ENCODE results near the gene IGF2BP1. TPM values are rescaled to one million over a fixed set of nuclear protein-coding genes. Genes with fewer than 3 reads are reported as not detected.
"Not testable (repeated sequence)": the region's sequence is repeated elsewhere in the genome, so short reads cannot be mapped to it uniquely, and the experiment has no call there.

The IGF2BP1 gene
- total RNA-seq, 1 experiment from 2014 or later: 1.3 TPM

DNA sequence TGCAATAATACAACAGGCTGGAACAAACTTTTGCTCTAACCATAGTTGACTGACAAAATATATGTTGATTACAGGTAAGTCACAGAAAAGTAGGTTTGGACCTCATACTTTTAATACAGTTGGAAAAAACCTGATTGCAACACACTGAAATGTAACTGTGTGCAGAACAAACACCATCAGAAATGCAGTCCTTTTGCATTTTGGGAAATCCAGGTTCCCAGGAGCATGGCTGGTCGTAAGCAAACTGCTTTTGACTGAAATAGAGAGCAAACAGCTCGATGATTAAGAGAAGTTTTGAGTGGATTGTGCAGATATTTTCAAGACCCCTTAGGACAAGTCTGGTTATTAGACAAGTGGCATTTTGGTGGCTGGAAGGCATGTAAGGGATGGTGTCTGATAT, 8.0 kb downstream of the IGF2BP1 start:
- H3K4me3 ChIP-seq (ENCODE audit: low read length): no peak overlapping the region
- POLR2A ChIA-PET (ENCODE audit: unreplicated experiment): no interaction called here
- no peaks in the 10 kb centered on the region for H4K20me1 ChIP-seq (ENCODE audit: low read length)
- no peaks in the 10 kb centered on the region for H3K9me2 ChIP-seq (replicated peaks; ENCODE audit: low read length)
- TF ChIP-seq, protein P1, sequence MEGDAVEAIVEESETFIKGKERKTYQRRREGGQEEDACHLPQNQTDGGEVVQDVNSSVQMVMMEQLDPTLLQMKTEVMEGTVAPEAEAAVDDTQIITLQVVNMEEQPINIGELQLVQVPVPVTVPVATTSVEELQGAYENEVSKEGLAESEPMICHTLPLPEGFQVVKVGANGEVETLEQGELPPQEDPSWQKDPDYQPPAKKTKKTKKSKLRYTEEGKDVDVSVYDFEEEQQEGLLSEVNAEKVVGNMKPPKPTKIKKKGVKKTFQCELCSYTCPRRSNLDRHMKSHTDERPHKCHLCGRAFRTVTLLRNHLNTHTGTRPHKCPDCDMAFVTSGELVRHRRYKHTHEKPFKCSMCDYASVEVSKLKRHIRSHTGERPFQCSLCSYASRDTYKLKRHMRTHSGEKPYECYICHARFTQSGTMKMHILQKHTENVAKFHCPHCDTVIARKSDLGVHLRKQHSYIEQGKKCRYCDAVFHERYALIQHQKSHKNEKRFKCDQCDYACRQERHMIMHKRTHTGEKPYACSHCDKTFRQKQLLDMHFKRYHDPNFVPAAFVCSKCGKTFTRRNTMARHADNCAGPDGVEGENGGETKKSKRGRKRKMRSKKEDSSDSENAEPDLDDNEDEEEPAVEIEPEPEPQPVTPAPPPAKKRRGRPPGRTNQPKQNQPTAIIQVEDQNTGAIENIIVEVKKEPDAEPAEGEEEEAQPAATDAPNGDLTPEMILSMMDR (conservative IDR thresholded peaks at IDR 0.05; ENCODE audit: low read depth, low read length): no peak
- TF ChIP-seq EZH2phosphoT487 (IDR thresholded peaks at IDR 0.05; ENCODE audit: borderline replicate concordance, low read length) (no peak), EZH2 (IDR thresholded peaks at IDR 0.05; ENCODE audit: low read length, unreplicated experiment) (no peak)
- no peak overlapping the region for H2AFZ ChIP-seq (ENCODE audit: low read length)
- H3K4me2 ChIP-seq (ENCODE audit: low read length): no peak overlapping the region
- intact Hi-C loops (cut with micrococcal nuclease): no loop called here
- H3K36me3 ChIP-seq (ENCODE audit: low read depth, low read length): no peaks in the 10 kb centered on the region
- no peak overlapping the region for H3K27ac ChIP-seq (ENCODE audit: low read length)
- no peak overlapping the region for H3K9ac ChIP-seq (ENCODE audit: low read length)
- DNase-seq (no peak), ATAC-seq (no peak)
- CTCF ChIA-PET: interaction anchor here (0.6 kb wide), 1 partner anchor 369 kb away, joined by 3 read pairs; no protein-coding TSS in a partner anchor
- no peaks in the 10 kb centered on the region for H3F3A ChIP-seq (ENCODE audit: low read length, unreplicated experiment)
- no peaks in the 10 kb centered on the region for H3K9me3 ChIP-seq (ENCODE audit: low read length)
- peaks cover 91% of the 10 kb centered on the region for H3K27me3 ChIP-seq (ENCODE audit: low read length)
- BruUV-seq (replicated peaks): no TSS peak
- H3K79me2 ChIP-seq (ENCODE audit: low read length): no peaks in the 10 kb centered on the region
- no peaks in the 10 kb centered on the region for H3K4me1 ChIP-seq (ENCODE audit: insufficient read depth, low read length)

DNA sequence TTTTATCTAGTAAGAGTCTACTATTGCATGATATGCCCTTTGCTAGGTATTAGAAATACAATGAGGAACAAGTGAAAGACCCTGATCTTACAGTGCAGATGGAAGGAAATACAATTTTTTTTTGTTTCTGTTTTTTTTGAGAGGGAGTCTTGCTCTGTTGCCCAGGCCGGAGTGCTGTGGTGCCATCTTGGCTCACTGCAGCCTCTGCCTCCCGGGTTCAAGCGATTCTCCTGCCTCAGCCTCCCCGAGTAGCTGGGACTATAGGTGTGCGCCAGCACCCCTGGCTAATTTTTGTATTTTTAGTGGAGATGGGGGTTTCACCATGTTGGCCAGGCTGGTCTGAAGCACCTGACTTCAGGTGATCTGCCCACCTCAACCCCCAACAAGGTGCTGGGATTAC, 11.7 kb downstream of the IGF2BP1 start:
- H3K4me3 ChIP-seq (ENCODE audit: low read length); H3K79me2 ChIP-seq (ENCODE audit: low read length); CTCF ChIA-PET; H3K9me3 ChIP-seq (ENCODE audit: low read length); H3K4me2 ChIP-seq (ENCODE audit: low read length); ATAC-seq; H3K9ac ChIP-seq (ENCODE audit: low read length); POLR2A ChIA-PET (ENCODE audit: unreplicated experiment); BruUV-seq (replicated peaks); H3K27ac ChIP-seq (ENCODE audit: low read length); H3F3A ChIP-seq (ENCODE audit: low read length, unreplicated experiment); DNase-seq; H3K36me3 ChIP-seq (ENCODE audit: low read depth, low read length); intact Hi-C loops (cut with micrococcal nuclease); H3K9me2 ChIP-seq (replicated peaks; ENCODE audit: low read length); H3K4me1 ChIP-seq (ENCODE audit: insufficient read depth, low read length); H4K20me1 ChIP-seq (ENCODE audit: low read length); H2AFZ ChIP-seq (ENCODE audit: low read length): not testable (repeated sequence)
- peaks cover 90% of the 10 kb centered on the region for H3K27me3 ChIP-seq (ENCODE audit: low read length)

DNA sequence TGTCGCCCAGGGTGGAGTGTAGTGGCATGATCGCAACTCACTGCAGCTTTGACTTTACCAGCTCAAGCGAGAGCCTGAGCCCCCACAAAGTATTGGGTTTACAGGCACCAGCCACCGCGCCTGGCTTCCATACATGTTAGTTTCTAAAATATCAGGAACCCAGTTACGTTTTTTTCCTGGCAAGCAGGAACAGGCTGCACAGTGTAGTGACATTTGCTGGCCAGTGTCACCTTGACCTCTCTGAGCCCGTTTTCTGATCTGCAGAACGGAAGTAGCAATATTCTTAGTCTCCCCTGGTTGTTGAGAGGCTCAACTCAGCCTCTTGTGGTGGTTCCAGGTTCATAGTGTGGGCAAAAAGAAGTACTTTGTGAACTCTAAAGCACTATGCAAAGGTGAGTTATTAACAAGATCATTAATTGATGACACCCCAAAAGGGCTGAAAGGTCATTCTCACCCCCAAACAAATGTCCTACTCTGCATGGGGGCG, 15.6 kb downstream of the IGF2BP1 start:
- Histone ChIP-seq H3K9me2 (replicated peaks; ENCODE audit: low read length) (no peaks in the 10 kb centered on the region), H3K4me1 (ENCODE audit: insufficient read depth, low read length) (peaks cover 12% of the 10 kb centered on the region), H3K9me3 (ENCODE audit: low read length) (no peaks in the 10 kb centered on the region), H3K4me3 (ENCODE audit: low read length) (no peak overlapping the region), H3F3A (ENCODE audit: low read length, unreplicated experiment) (no peaks in the 10 kb centered on the region), H3K9ac (ENCODE audit: low read length) (no peak overlapping the region), H3K79me2 (ENCODE audit: low read length) (no peaks in the 10 kb centered on the region), H2AFZ (ENCODE audit: low read length) (no peak overlapping the region), H3K4me2 (ENCODE audit: low read length) (no peak overlapping the region), H4K20me1 (ENCODE audit: low read length) (no peaks in the 10 kb centered on the region), H3K36me3 (ENCODE audit: low read depth, low read length) (no peaks in the 10 kb centered on the region), H3K27ac (ENCODE audit: low read length) (no peak overlapping the region), H3K27me3 (ENCODE audit: low read length) (peaks cover 76% of the 10 kb centered on the region)
- ATAC-seq (no peak), DNase-seq (no peak)
- TF ChIP-seq EZH2phosphoT487 (IDR thresholded peaks at IDR 0.05; ENCODE audit: borderline replicate concordance, low read length): no peak
- TF ChIP-seq, protein P1 (conservative IDR thresholded peaks at IDR 0.05; ENCODE audit: low read depth, low read length): no peak
- TF ChIP-seq EZH2 (IDR thresholded peaks at IDR 0.05; ENCODE audit: low read length, unreplicated experiment): no peak
- intact Hi-C loops (cut with micrococcal nuclease): no loop called here
- BruUV-seq (replicated peaks): no TSS peak
- ChIA-PET POLR2A (ENCODE audit: unreplicated experiment) (interaction anchor here (0.6 to 0.7 kb wide), 3 partner anchors 21 to 179 kb away, joined by 3 to 10 read pairs (median 3); no protein-coding TSS in a partner anchor), CTCF (interaction anchor here (0.6 kb wide), 1 partner anchor 253 kb away, joined by 3 read pairs; no protein-coding TSS in a partner anchor)
